ENCODE data around the gene MAPK7. TPM values are rescaled to one million over a fixed set of nuclear protein-coding genes. Genes with fewer than 3 reads are reported as not detected.

Gene MAPK7
- total RNA-seq, 2 experiments from 2014 or later, result 8.1 to 19.3 TPM

- Histone ChIP-seq H3K79me2 (ENCODE audit: insufficient read depth, low read depth, low read length) (no peaks in the 10 kb centered on the region), H3K9me2 (ENCODE audit: insufficient read depth, low read length) (no peaks in the 10 kb centered on the region), H3K4me3 (ENCODE audit: low read depth, low read length, poor library complexity, severe bottlenecking) (no peak overlapping the region), H4K20me1 (ENCODE audit: insufficient read depth, low read length) (no peaks in the 10 kb centered on the region), H3K36me3 (ENCODE audit: insufficient read depth, low read length) (no peaks in the 10 kb centered on the region), H3K4me1 (ENCODE audit: insufficient read depth, low read length, poor library complexity, severe bottlenecking) (no peaks in the 10 kb centered on the region), H3K9me3 (ENCODE audit: low read length) (no peaks in the 10 kb centered on the region), H3K27ac (ENCODE audit: low read depth, low read length, poor library complexity, severe bottlenecking) (no peak overlapping the region), H3K4me2 (ENCODE audit: low read length) (no peak overlapping the region), H2AFZ (ENCODE audit: low read length) (no peak overlapping the region)
- ChIA-PET POLR2A (interaction anchor here (0.7 kb wide), 2 partner anchors 45 to 150 kb away, joined by 4 to 5 read pairs; no protein-coding TSS in a partner anchor), CTCF (ENCODE audit: unreplicated experiment) (no interaction called here)
- TF ChIP-seq CTCF (conservative IDR thresholded peaks at IDR 0.05; ENCODE audit: low read length) (no peak), EZH2phosphoT487 (IDR thresholded peaks at IDR 0.05; ENCODE audit: borderline replicate concordance, low read depth, low read length) (no peak)
- DNase-seq (ENCODE audit: low spot score), result no peak
- intact Hi-C loops (cut with micrococcal nuclease; ENCODE audit: unreplicated experiment), result no loop called here
- BruUV-seq (replicated peaks), result no TSS peak
Observed at GRCh38 chr17:19424934-19425868, 46.9 kb downstream of the MAPK7 start.

- no peak overlapping the region for H3K4me3 ChIP-seq (ENCODE audit: low read depth, low read length, poor library complexity, severe bottlenecking)
- H3K27ac ChIP-seq (ENCODE audit: low read depth, low read length, poor library complexity, severe bottlenecking), result no peak overlapping the region
- H3K79me2 ChIP-seq (ENCODE audit: insufficient read depth, low read depth, low read length), result no peaks in the 10 kb centered on the region
- no TSS peak for BruUV-seq (replicated peaks)
- no peak for DNase-seq (ENCODE audit: low spot score)
- H3K36me3 ChIP-seq (ENCODE audit: insufficient read depth, low read length), result no peaks in the 10 kb centered on the region
- intact Hi-C loops (cut with micrococcal nuclease; ENCODE audit: unreplicated experiment), result no loop called here
- H3K9me3 ChIP-seq (ENCODE audit: low read length), result no peaks in the 10 kb centered on the region
- H4K20me1 ChIP-seq (ENCODE audit: insufficient read depth, low read length), result no peaks in the 10 kb centered on the region
- TF ChIP-seq CTCF (conservative IDR thresholded peaks at IDR 0.05; ENCODE audit: low read length) (no peak), EZH2phosphoT487 (IDR thresholded peaks at IDR 0.05; ENCODE audit: borderline replicate concordance, low read depth, low read length) (no peak)
- H2AFZ ChIP-seq (ENCODE audit: low read length), result no peak overlapping the region
- no peak overlapping the region for H3K4me2 ChIP-seq (ENCODE audit: low read length)
- H3K4me1 ChIP-seq (ENCODE audit: insufficient read depth, low read length, poor library complexity, severe bottlenecking), result no peaks in the 10 kb centered on the region
- CTCF ChIA-PET (ENCODE audit: unreplicated experiment), result no interaction called here
- POLR2A ChIA-PET, result no interaction called here
- no peaks in the 10 kb centered on the region for H3K9me2 ChIP-seq (ENCODE audit: insufficient read depth, low read length)
Observed at GRCh38 chr17:19426631-19427030, 48.3 kb downstream of the MAPK7 start.

GRCh38 chr17:19431691-19432090 is 53.4 kb downstream of the MAPK7 start:
- ChIA-PET CTCF (ENCODE audit: unreplicated experiment) (interaction anchor here (0.7 kb wide), 1 partner anchor 70 kb away, joined by 3 read pairs; no protein-coding TSS in a partner anchor), POLR2A (no interaction called here)
- H3K4me1 ChIP-seq (ENCODE audit: insufficient read depth, low read length, poor library complexity, severe bottlenecking), result peaks cover 11% of the 10 kb centered on the region
- no peak overlapping the region for H3K4me3 ChIP-seq (ENCODE audit: low read depth, low read length, poor library complexity, severe bottlenecking)
- TF ChIP-seq CTCF (conservative IDR thresholded peaks at IDR 0.05; ENCODE audit: low read length), result no peak
- no peak for TF ChIP-seq EZH2phosphoT487 (IDR thresholded peaks at IDR 0.05; ENCODE audit: borderline replicate concordance, low read depth, low read length)
- no peak overlapping the region for H3K27ac ChIP-seq (ENCODE audit: low read depth, low read length, poor library complexity, severe bottlenecking)
- BruUV-seq (replicated peaks), result no TSS peak
- no peaks in the 10 kb centered on the region for H3K9me3 ChIP-seq (ENCODE audit: low read length)
- H2AFZ ChIP-seq (ENCODE audit: low read length), result no peak overlapping the region
- no peaks in the 10 kb centered on the region for H3K9me2 ChIP-seq (ENCODE audit: insufficient read depth, low read length)
- no peaks in the 10 kb centered on the region for H4K20me1 ChIP-seq (ENCODE audit: insufficient read depth, low read length)
- no peaks in the 10 kb centered on the region for H3K36me3 ChIP-seq (ENCODE audit: insufficient read depth, low read length)
- no peak for DNase-seq (ENCODE audit: low spot score)
- H3K79me2 ChIP-seq (ENCODE audit: insufficient read depth, low read depth, low read length), result no peaks in the 10 kb centered on the region
- intact Hi-C loops (cut with micrococcal nuclease; ENCODE audit: unreplicated experiment), result loop anchor here (2.0 kb wide), 1 partner anchor 67 kb away; no protein-coding TSS in a partner anchor
- H3K4me2 ChIP-seq (ENCODE audit: low read length), result no peak overlapping the region
